ENCODE data around the gene FHIT.

The FHIT gene

DNA sequence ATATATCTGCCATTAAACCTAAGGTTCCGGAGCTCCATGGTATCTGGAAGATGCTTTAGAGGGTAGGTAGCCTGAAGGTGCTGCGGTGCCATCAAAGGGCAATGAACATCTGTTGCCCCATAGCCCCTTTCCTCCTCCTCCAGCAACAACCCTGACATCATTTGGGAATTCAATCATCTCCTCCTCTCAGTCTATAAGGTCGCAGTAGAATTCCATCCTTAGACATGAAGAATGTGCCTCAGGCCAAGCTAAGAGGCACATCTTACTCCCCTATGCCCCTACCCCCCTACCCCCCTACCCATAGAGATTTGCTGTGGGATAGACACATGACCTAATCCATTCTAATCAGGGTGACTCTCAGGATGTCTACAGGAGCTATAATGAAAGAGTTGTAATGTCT lies 1101.8 kb downstream of the FHIT start:
- Histone ChIP-seq H3K27me3 (no peaks in the 10 kb centered on the region), H3K4me1 (peaks cover 0 to 9% (median 0%) of the 10 kb centered on the region in 4 donors), H3K36me3 (no peaks in the 10 kb centered on the region), H3K27ac (no peak overlapping the region), H3K4me3 (no peak overlapping the region), H3K9me3 (no peaks in the 10 kb centered on the region)
- DNase-seq = no peak
- intact Hi-C loops (cut with DNase I; ENCODE audit: low total_unique reads) = no loop called here
- TF ChIP-seq, protein P1, sequence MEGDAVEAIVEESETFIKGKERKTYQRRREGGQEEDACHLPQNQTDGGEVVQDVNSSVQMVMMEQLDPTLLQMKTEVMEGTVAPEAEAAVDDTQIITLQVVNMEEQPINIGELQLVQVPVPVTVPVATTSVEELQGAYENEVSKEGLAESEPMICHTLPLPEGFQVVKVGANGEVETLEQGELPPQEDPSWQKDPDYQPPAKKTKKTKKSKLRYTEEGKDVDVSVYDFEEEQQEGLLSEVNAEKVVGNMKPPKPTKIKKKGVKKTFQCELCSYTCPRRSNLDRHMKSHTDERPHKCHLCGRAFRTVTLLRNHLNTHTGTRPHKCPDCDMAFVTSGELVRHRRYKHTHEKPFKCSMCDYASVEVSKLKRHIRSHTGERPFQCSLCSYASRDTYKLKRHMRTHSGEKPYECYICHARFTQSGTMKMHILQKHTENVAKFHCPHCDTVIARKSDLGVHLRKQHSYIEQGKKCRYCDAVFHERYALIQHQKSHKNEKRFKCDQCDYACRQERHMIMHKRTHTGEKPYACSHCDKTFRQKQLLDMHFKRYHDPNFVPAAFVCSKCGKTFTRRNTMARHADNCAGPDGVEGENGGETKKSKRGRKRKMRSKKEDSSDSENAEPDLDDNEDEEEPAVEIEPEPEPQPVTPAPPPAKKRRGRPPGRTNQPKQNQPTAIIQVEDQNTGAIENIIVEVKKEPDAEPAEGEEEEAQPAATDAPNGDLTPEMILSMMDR (IDR thresholded peaks at IDR 0.05) = no peak

DNA sequence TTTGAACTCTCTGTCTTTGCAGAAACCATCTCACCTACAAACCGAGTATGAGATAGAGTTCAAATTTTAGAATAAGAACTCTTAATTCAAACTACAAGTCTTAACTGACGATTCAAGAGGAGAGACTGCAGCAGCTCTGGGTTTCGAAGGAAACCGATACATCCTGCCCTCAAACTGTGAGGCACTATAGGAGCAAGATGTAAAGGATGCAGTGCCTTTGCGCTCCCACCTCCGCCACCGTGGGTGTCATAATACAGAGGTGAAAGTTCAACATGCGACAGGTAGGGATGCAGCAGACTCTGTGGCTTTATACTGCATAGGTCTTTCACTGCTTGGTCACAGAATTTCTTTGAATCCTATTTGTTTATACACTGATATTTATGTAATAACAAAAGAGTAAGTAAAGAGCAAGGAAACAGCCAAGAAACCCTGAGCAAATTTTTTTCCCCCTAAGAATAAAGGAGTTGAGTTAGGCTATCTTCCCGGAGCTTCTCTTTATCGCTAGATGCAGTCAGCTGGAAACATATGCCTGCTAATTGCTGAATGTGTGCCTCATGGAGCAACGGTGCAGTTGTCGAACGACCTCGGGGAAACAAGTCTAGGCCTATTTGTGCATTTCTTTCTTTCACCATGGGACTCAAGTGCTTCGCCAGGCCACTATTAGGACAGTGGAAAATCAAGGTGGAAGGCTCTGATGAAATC lies 1103.9 kb downstream of the FHIT start:
- DNase-seq = no peak
- H3K27ac ChIP-seq = no peak overlapping the region
- H3K4me1 ChIP-seq = peaks cover 0 to 9% (median 0%) of the 10 kb centered on the region in 4 donors
- H3K27me3 ChIP-seq = no peaks in the 10 kb centered on the region
- H3K4me3 ChIP-seq = no peak overlapping the region
- TF ChIP-seq, protein P1 (IDR thresholded peaks at IDR 0.05) = no peak
- no peaks in the 10 kb centered on the region for H3K36me3 ChIP-seq
- intact Hi-C loops (cut with DNase I; ENCODE audit: low total_unique reads) = no loop called here
- no peaks in the 10 kb centered on the region for H3K9me3 ChIP-seq

DNA sequence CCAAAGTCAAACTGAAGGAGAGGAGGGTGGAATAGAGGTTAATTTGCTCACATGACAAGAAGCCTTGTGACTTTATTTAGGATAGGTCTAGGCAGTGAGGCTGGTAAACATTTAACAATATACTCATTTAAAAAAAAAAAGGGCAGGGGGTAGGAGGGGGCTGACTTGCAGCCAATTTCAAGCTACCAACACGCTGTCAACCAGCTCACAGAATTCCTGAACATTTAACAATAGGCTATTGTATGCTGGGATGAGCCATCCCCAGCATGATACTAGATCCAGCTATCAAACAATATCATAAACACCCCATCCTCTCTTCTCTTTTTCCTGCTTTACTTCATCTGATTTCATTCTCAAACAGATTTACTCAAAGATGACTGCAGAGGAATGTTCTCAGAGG lies 1105.1 kb downstream of the FHIT start:
- Histone ChIP-seq H3K27me3 (no peaks in the 10 kb centered on the region), H3K4me3 (no peak overlapping the region), H3K36me3 (no peaks in the 10 kb centered on the region), H3K4me1 (peaks cover 0 to 9% (median 0%) of the 10 kb centered on the region in 4 donors), H3K27ac (no peak overlapping the region), H3K9me3 (no peaks in the 10 kb centered on the region)
- intact Hi-C loops (cut with DNase I; ENCODE audit: low total_unique reads) = no loop called here
- TF ChIP-seq, protein P1 (IDR thresholded peaks at IDR 0.05) = no peak
- DNase-seq = no peak

DNA sequence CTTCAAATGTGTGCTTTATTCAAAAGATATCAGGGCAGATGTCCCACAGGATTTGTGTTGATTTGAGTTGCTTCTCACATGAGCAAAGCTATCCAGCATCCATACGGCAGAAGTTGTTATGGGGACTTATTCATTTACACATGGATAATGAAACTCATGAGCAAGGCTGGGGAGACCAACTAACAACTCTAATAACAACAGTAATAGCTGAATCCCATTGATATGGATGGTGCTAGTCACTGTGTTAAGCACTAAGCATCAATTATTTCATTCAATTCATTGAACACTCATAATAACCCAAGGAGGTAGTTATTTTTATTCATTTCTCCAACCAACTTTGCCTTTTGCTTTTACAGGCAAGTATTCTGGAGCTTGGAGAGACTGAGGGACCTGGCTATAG lies 1107.2 kb downstream of the FHIT start:
- H3K9me3 ChIP-seq = no peaks in the 10 kb centered on the region
- DNase-seq = no peak
- H3K4me1 ChIP-seq = peaks cover 0 to 9% (median 0%) of the 10 kb centered on the region in 4 donors
- TF ChIP-seq, protein P1 (IDR thresholded peaks at IDR 0.05) = no peak
- H3K36me3 ChIP-seq = no peaks in the 10 kb centered on the region
- H3K27ac ChIP-seq = no peak overlapping the region
- no peaks in the 10 kb centered on the region for H3K27me3 ChIP-seq
- intact Hi-C loops (cut with DNase I; ENCODE audit: low total_unique reads) = no loop called here
- no peak overlapping the region for H3K4me3 ChIP-seq

DNA sequence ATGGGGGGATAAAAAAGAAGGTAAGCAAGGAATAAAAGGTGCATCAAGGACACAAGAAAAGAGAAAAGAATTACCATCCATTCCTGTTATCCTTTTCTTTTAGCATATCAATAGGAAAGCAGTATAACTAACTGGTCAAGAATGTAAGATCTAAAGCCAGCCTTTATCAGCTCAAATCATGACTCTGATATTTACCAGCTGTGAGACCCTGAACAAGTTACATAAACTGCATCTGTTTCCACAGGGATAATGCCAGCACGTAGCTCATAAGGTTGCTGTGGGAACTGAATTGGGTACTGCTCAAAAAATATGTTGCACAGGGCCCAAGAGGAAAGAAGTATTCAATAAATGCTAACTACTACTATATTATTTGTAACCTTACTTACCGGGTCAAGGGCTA lies 1109.2 kb downstream of the FHIT start:
- Histone ChIP-seq H3K4me1 (peaks cover 0 to 9% (median 0%) of the 10 kb centered on the region in 4 donors), H3K4me3 (no peak overlapping the region), H3K36me3 (no peaks in the 10 kb centered on the region), H3K27me3 (no peaks in the 10 kb centered on the region), H3K27ac (no peak overlapping the region), H3K9me3 (no peaks in the 10 kb centered on the region)
- TF ChIP-seq, protein P1 (IDR thresholded peaks at IDR 0.05) = no peak
- no peak for DNase-seq
- intact Hi-C loops (cut with DNase I; ENCODE audit: low total_unique reads) = no loop called here

Measured in tibial artery (tissue), 4 donors.